HS-5 (cell line): ENCODE measurements around the gene CD80.
"Not testable (repeated sequence)": the region's sequence is repeated elsewhere in the genome, so short reads cannot be mapped to it uniquely, and the experiment has no call there.

ENCODE experiments used
- DNase-seq: peaks from one replicate; pipeline ENCODE4 v3.0.0-alpha.2; 2012; ENCODE audit warnings: low read depth

The CD80 gene

DNA sequence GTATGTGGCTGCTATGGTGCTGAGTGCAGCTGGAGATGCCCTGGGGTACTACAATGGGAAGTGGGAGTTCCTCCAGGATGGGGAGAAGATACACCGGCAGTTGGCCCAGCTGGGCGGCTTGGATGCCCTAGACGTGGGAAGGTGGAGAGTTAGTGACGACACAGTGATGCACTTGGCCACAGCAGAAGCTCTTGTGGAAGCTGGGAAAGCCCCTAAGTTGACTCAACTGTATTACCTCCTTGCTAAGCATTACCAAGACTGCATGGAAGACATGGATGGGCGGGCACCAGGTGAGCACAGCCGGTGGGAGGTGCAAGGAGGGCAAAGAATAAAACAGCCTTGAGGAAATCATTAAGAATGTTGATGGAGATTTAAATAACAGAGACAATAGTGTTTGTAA lies 22.8 kb upstream of the CD80 start:
- DNase-seq: no peak

GRCh38 chr3:119580067-119580760 lies 20.8 kb upstream of the CD80 start:
- no peak for DNase-seq

DNA sequence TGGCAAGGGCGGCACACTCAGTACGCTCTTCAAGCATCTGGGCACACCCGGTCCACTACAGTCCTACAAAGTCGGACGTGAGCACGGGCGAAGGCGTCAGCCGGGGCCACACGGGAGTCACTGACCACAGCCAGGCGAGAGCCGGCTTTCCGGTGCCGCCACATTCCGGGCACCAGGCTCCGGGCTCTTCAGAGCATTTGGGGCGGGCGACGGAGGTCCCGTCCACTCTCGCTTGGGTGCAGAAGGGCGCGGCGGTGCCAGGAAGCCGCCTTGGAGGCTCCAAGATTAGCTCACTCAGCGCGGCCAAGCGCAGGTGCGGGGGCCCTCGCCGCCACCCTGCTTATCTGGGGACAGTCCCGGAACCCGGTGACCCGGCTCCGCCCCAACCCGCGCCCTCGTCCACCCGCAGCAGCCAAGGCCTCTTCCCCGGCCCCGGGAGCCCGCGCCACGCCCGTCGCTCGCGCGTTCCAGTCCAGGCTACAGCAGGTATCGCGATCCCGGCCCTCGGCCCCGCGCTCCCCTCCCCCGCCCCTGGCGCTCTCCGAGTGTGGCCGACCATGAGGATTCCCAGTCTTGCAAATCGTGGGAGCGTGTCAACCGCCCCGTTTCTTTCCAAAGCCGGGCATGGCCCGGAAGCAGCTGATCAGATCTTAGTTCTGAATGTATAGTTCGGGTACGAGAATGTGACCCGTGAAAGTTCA lies 20.1 kb upstream of the CD80 start, which contains the start of gene ADPRH:
ADPRH (plus strand) TSS at position 127 of the 701 bp plus-strand sequence. CDS start 2,678 bp downstream, outside the sequence.
- no peak for DNase-seq

DNA sequence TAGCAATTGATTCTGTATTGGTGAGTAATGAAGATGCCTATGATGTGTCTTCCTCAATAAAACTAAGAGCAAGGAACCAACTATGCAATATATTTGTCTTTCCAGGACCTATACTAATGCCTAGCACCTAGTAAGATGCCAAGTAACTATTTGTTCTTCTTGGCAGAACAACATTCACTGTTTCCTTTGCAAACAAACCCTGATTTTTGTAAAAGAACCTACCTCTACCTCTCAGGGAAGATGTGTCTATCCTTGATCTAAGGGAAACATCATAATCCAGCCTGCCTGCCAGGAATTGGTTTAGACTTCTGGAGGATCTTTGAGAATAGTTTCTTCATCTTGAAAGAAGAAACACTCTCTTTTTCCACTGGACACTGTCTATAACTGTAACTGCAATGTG lies 16.1 kb upstream of the CD80 start:
- no peak for DNase-seq

DNA sequence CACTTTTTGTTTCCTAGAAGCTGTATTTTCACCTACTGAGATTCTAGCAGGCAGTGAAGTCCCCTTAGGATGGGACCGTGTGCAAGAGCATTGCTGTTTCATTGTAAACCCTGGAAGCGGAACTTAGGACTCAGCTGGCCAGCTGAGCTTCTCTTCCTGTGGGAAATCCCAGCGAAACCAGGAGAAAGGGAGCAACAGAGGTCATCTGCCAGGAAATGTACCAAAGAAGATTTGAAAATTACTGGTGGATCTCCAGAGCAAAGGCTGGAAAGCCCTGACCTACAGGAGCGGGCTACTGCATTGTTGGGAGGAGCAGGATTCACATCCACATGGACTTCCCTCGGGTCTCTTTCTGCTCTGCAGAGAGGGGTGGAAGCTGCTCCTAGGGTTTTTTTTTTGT lies 12.3 kb upstream of the CD80 start:
- no peak for DNase-seq

DNA sequence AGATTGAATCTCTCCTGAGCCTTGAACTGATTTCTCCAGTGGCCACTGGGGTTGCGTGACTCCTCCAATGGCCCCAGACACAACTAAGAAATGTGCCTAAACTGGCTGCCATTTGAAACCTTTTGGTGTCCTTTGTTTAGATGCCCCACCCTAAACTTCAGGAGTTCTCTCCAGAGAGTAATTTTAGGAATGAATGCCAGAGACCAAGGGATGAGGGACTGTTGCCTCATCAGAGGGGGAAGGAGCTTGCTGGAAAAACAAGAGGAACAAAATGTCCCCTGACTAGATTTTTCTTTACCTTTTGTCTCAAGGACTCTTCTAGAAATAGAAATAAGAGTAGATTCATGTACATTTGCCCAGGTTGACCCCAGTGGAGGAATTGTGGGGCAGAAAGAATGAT lies 11.8 kb upstream of the CD80 start:
- DNase-seq: no peak

DNA sequence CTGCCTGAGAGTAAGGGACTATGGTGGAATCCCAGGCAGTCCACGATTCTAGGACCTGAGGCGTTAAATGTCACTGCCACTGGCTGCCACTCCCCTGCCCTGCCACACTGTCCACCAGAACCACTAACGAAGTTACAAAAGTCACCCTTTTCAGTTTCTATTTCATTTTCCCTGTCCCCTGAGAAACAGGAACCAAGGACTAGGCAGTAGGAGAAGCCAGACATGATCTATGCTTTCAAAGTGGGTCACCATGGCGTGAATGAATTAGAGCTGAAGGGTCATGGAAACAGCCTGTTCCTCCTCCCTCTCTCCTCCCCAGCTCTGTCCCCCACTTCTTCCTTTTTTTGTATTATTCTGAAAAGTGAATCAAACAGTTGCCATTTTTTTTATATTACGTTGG lies 10.8 kb upstream of the CD80 start:
- no peak for DNase-seq

DNA sequence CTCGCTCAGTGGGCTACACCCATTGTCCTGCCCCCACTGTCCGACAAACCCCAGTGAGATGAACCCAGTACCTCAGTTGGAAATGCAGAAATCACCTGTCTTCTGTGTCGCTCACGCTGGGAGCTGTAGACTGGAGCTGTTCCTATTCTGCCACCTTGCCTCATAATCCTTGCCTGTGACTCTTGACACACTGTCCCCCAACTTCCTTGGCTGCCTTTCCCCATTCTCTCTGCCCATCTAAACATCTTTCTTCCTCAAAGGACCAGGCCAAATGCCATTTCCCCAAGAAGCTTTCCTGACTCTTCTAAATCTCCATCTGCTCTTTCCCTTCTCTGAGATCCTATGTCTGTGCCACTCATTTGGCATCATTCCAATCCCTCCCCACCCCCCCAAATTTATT lies 9.7 kb upstream of the CD80 start:
- DNase-seq: no peak

GRCh38 chr3:119563334-119563733 lies 3.9 kb upstream of the CD80 start:
- DNase-seq: not testable (repeated sequence)

- DNase-seq: no peak
Measured at GRCh38 chr3:119562307-119562961, 3.0 kb upstream of the CD80 start.

GRCh38 chr3:119560160-119560559 lies 746 bp upstream of the CD80 start:
- no peak for DNase-seq

GRCh38 chr3:119558626-119559317 lies 642 bp downstream of the CD80 start:
- no peak for DNase-seq

- DNase-seq: no peak
Measured at GRCh38 chr3:119557877-119558269, 1.5 kb downstream of the CD80 start.

- DNase-seq: no peak
Measured at GRCh38 chr3:119557192-119557876, 2.1 kb downstream of the CD80 start.

DNA sequence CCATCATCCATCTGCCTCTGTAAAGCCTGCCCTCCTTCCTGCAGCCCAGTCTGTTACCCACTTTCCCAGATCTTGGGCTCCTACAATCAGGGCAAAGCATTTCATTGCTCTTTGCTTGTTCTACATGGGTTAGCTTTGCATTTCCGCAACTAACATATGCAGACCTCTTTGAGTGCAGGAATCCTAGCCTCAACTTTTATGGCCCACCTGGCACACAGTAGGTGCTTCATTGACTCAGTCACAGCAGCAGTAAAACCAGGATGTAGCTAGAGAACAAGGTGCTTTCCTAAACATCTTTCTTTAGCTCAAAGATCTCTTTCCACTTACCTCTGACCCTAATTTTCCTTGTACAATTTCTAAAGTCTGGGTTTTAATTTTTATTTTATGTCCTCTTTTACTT lies 3.5 kb downstream of the CD80 start:
- no peak for DNase-seq

DNA sequence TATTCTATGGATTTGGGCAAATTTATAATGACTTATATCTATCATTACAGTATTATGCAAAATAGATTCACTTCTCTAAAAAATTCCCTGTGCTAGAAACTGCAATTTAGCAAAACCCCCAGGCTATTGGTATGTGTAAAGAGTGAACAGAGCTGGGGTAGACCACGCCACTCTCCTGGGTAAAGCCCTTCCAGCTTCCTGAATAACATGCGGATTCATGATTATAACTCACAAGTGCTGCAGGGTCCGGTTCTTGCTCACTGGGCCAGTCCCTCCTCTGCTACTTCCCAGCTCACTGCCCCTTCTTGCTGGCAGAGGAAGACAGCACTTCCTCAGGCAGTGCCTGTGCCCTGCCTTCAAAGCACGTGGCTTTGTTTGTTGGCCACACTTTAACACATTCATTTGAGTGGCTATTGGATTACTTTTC lies 4.1 kb downstream of the CD80 start:
- DNase-seq: no peak

GRCh38 chr3:119553823-119554415 lies 5.5 kb downstream of the CD80 start:
- no peak for DNase-seq

DNA sequence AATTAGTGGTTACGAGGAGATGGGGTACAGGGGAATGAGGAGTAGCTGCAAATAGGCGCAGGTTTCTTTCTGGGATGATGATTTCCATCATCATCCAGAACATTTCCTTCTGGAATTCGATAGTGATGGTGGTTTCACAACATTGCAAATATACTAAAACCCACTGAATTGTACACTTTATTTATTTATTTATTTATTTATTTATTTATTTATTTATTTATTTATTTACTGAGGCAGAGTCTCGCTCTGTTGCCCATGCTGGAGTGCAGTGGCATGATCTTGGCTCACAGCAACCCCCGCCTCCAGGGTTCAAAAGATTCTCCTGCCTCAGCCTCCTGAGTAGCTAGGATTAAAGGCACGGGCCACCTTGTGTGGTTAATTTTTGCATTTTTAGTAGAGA lies 6.5 kb downstream of the CD80 start:
- DNase-seq: not testable (repeated sequence)

GRCh38 chr3:119551598-119551997 lies 7.8 kb downstream of the CD80 start:
- DNase-seq: no peak

DNA sequence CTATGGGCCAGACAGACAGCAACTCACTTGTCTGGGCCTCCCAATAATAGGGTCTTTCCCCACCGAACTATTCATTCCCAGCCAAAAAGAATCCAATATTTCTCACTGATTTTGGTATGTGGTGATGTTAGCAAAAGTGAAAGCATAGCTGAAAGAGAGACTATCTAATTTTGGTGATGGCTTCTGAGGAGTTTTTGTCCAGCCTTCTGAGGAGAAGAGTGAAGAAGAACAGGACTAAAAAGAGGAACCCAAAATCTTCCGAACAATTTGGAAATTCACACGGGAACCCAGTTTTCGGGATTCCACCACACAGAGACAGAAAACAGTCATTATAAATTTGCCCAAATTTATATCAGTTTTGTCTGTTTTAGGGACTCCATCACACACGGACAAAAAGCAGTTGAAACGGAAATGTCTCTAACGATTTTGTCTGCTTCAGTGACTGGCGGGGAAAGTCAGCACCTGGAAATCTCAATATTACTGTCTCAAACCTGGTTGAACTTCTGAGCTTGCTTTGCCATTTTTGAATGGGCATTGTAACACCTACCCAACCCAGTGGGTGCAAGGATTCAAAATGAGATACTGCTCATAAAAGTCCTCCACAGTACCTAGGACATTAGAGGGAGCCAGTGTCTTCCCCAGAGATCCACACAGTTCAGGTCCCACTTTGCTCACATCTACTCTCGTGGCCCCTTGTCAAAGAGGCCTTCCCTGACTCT lies 9.1 kb downstream of the CD80 start:
- DNase-seq: no peak

DNA sequence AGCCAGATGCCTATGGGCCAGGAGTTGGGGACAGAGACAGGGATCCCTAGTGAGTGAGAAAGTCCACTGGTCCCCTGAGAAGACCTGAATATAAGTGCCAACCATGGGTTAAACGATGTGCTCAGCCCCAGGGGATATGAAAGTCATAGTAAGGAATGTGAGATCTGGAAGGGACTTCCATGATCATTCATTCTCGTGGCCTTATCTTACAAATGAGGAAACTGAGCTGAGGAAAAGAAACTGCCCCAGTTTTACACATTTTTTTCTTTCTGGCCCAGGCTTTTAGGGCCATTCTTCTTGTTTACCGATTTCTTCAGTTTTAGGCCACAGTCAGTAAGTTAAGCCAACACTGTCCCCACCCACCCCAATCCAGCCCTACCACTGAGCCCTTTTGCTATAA lies 11.1 kb downstream of the CD80 start:
- DNase-seq: no peak
